GM12878 (cell line): ENCODE results near the gene ADGRL2. TPM values are rescaled to one million over a fixed set of nuclear protein-coding genes. Genes with fewer than 3 reads are reported as not detected.

Experiments
- ATAC-seq: fragments of 200-7000 bp; cut with Tn5 transposase; 3 replicates; pipeline ENCODE4 v1.9.1; 2020; ENCODE audit warnings: mild to moderate bottlenecking, moderate library complexity
- Bru-seq: library from RNA; stranded (reverse); fragments of 400-500 nt; gene quantifications from one replicate; lab custom pipeline; 2021; lab: Mats Ljungman, UMichigan
- BruChase-seq, 2 experiments: library from RNA; stranded (reverse); fragments of 400-500 nt; gene quantifications; one replicate each; lab custom pipeline; 2021; lab: Mats Ljungman, UMichigan
- BruUV-seq: library from RNA; stranded (reverse); fragments of 400-500 nt; replicated peaks from 2 replicates; lab custom pipeline; 2021; lab: Mats Ljungman, UMichigan
- CTCF ChIA-PET: fragments of 300-600 bp; sonication (Branson Sonifier 250); formaldehyde crosslinking; extraction: SDS; loops from one replicate; lab custom pipeline; 2021; ENCODE audit warnings: inconsistent platforms; lab: Yijun Ruan, JAX
- POLR2A ChIA-PET: fragments of 350-600 bp; formaldehyde crosslinking; extraction: SDS; loops from one replicate; lab custom pipeline; 2021; ENCODE audit warnings: inconsistent platforms; lab: Charles Lee
- RAD21 ChIA-PET: fragments of 300-600 bp; sonication (Branson Sonifier 250); formaldehyde crosslinking; loops from one replicate; lab custom pipeline; 2023; ENCODE audit warnings: antibody characterized with exemption; ENCODE audit not compliant: unreplicated experiment; lab: Charles Lee
- SMC1A ChIA-PET: fragments of 300-600 bp; sonication (Branson Sonifier 250); formaldehyde crosslinking; loops from one replicate; lab custom pipeline; 2023; ENCODE audit not compliant: unreplicated experiment, uncharacterized antibody; lab: Charles Lee
- DNase-seq: peaks from one replicate; pipeline ENCODE4 v3.0.0-alpha.2; 2011; ENCODE audit warnings: low read depth, low spot score
- FAIRE-seq: peaks from 3 replicates; lab custom pipeline; 2011; peaks lifted over from hg19 to GRCh38; lab: Jason Lieb, UNC
- H2AFZ ChIP-seq: 2 replicates; pipeline ENCODE4 v1.6.0; 2011; ENCODE audit warnings: low read depth, low read length, control low read depth; ENCODE audit not compliant: control insufficient read depth
- H3K27ac ChIP-seq: 2 replicates; pipeline ENCODE4 v1.5.1; 2011; ENCODE audit warnings: control low read depth; ENCODE audit not compliant: control insufficient read depth, insufficient read depth
- H3K27me3 ChIP-seq, 2 experiments: replicated peaks in 1 of 2; 2 replicates each; pipeline versions ENCODE4 v1.6.0 to v1.6.1; 2011; ENCODE audit warnings: low read length in 1 of 2; ENCODE audit not compliant: control insufficient read depth in 2 of 2, insufficient read depth in 2 of 2
- H3K36me3 ChIP-seq, 2 experiments: 2 replicates each; pipeline ENCODE4 v1.5.1; 2011; ENCODE audit warnings: low read length in 1 of 2; ENCODE audit not compliant: control insufficient read depth in 2 of 2, insufficient read depth in 2 of 2
- H3K4me1 ChIP-seq: 2 replicates; pipeline ENCODE4 v1.6.1; 2011; ENCODE audit warnings: mild to moderate bottlenecking, low read length, moderate library complexity, mixed read lengths; ENCODE audit not compliant: control insufficient read depth, insufficient read depth
- H3K4me2 ChIP-seq: 2 replicates; pipeline ENCODE4 v1.6.0; 2011; ENCODE audit warnings: control low read depth; ENCODE audit not compliant: control insufficient read depth, insufficient read depth
- H3K4me3 ChIP-seq: fragments of 200-600 bp; sonication (generic); 2 replicates; pipeline ENCODE4 v1.5.1; 2016
- H3K79me2 ChIP-seq: 2 replicates; pipeline ENCODE4 v1.6.0; 2011; ENCODE audit warnings: low read length; ENCODE audit not compliant: control insufficient read depth, insufficient read depth
- H3K9ac ChIP-seq: 2 replicates; pipeline ENCODE4 v1.8.0; 2011; ENCODE audit warnings: low read length, control low read depth, mixed read lengths; ENCODE audit not compliant: control insufficient read depth, insufficient read depth
- H3K9me3 ChIP-seq: replicated peaks from 3 replicates; pipeline ENCODE4 v1.5.1; 2011; ENCODE audit warnings: mild to moderate bottlenecking, low read length; ENCODE audit not compliant: control insufficient read depth, insufficient read depth
- H4K20me1 ChIP-seq: 2 replicates; pipeline ENCODE4 v1.6.0; 2011; ENCODE audit not compliant: control insufficient read depth, insufficient read depth
- ATF7 ChIP-seq: fragments of 450-650 bp; IDR thresholded peaks from 2 replicates; pipeline ENCODE4 v1.6.1; 2016; ENCODE audit warnings: low read depth, mild to moderate bottlenecking
- BMI1 ChIP-seq: fragments of 450-650 bp; IDR thresholded peaks from 2 replicates; pipeline ENCODE4 v1.6.1; 2016; ENCODE audit warnings: mild to moderate bottlenecking, moderate library complexity, borderline replicate concordance
- HDAC2 ChIP-seq: fragments of 200-600 bp; sonication (generic); IDR thresholded peaks from 2 replicates; pipeline ENCODE4 v1.6.1; 2017
- HDAC6 ChIP-seq: fragments of 200-600 bp; sonication (generic); IDR thresholded peaks from one replicate; pipeline ENCODE4 v1.8.0; 2017; ENCODE audit warnings: antibody characterized with exemption; ENCODE audit not compliant: unreplicated experiment
- IKZF1 ChIP-seq: fragments of 450-650 bp; conservative IDR thresholded peaks from 2 replicates; pipeline ENCODE4 v1.6.1; 2017; ENCODE audit warnings: antibody characterized with exemption, mild to moderate bottlenecking
- IKZF2 ChIP-seq, 2 experiments: fragments of 450-650 bp; IDR thresholded peaks; 2 replicates each; pipeline ENCODE4 v1.6.1; 2017; ENCODE audit warnings: mild to moderate bottlenecking in 2 of 2, moderate library complexity in 2 of 2
- IRF4 ChIP-seq: IDR thresholded peaks from 2 replicates; pipeline ENCODE4 v1.6.1; 2011; ENCODE audit warnings: low read depth, low read length
- MEF2A ChIP-seq: IDR thresholded peaks from 2 replicates; pipeline ENCODE4 v1.6.1; 2011; ENCODE audit warnings: low read depth, mild to moderate bottlenecking, low read length, moderate library complexity; ENCODE audit not compliant: insufficient read depth
- RELB ChIP-seq: fragments of 450-650 bp; IDR thresholded peaks from 2 replicates; pipeline ENCODE4 v1.6.1; 2017; ENCODE audit warnings: low read depth, mild to moderate bottlenecking, moderate library complexity
- TAF1 ChIP-seq: IDR thresholded peaks from 2 replicates; pipeline ENCODE4 v1.6.1; 2011; ENCODE audit warnings: mild to moderate bottlenecking, low read depth, low read length, borderline replicate concordance
- YY1 ChIP-seq: IDR thresholded peaks from 2 replicates; pipeline ENCODE4 v1.6.1; 2011; ENCODE audit warnings: low read depth, mild to moderate bottlenecking, low read length
- ZSCAN29 ChIP-seq: fragments of 450-650 bp; IDR thresholded peaks from 2 replicates; pipeline ENCODE4 v1.6.1; 2017; ENCODE audit warnings: mild to moderate bottlenecking, moderate library complexity
- WGBS: methylation state at CpG from one replicate; pipeline ENCODE4 v1.1.6; 2016; ENCODE audit warnings: low lambda C conversion rate; ENCODE audit not compliant: insufficient replicate concordance, insufficient coverage; ENCODE audit errors: missing lambda C conversion rate; 5-methylcytosine and 5-hydroxymethylcytosine counted together
- in situ Hi-C: fragments of 300-500 bp; cut with MboI; formaldehyde crosslinking; loops from 9 replicates; pipeline ENCODE4 v1.14.3; 2018; ENCODE audit warnings: mixed read lengths
- intact Hi-C: fragments of 100-400 bp; cut with micrococcal nuclease; formaldehyde crosslinking; loops from one replicate; pipeline ENCODE4 v1.14.2; 2022; ENCODE audit not compliant: unreplicated experiment
- long read RNA-seq, 2 experiments: library from polyadenylated mRNA; unstranded; transcript quantifications; one replicate each; pipeline ENCODE4 v2.0.0, GENCODE V29; 2019 to 2020
- polyA minus RNA-seq, 3 experiments: library from RNA; depleted of rRNA, polyadenylated mRNA; stranded (reverse); fragments of >200 nt; gene quantifications; 2 replicates each; pipeline ENCODE4 v1.2.3, GENCODE V29; 2011
- polyA plus RNA-seq, 11 experiments: library from polyadenylated mRNA; depleted of rRNA in 4 of 11; unstranded in 6 of 11; stranded (reverse) in 5 of 11; fragments of >200 nt; fragmentation: Nextera tagmentation in 4 of 11; fragmentation: Illumina TruSeq in 1 of 11; extraction: Ambion mirVana in 4 of 11; extraction: Trizol in 1 of 11; gene quantifications; 1 replicate in 1 of 11; 2 replicates in 10 of 11; pipeline versions ENCODE4 v1.2.1 to v1.2.3, GENCODE V29; 2011 to 2016; ENCODE audit warnings: inconsistent platforms in 2 of 11, missing spikeins in 2 of 11, low read depth in 1 of 11
- total RNA-seq, 4 experiments: library from RNA; depleted of rRNA in 3 of 4; stranded (reverse); fragments of >200 nt in 3 of 4; fragmentation: Illumina TruSeq in 1 of 4; extraction: Trizol in 1 of 4; gene quantifications; 2 replicates each; pipeline versions ENCODE4 v1.2.1 to v1.2.3, GENCODE V29; 2013 to 2021

ADGRL2 gene
- total RNA-seq (2013; cell fraction: nucleolus; rRNA removed), result 4.3 and 5.3 TPM in 2 replicates
- 0.17 and 0.82 TPM in 2 replicates for total RNA-seq (2014; rRNA removed)
- total RNA-seq (2014; rRNA removed; fragmentation: Illumina TruSeq; extraction: Trizol), result 0.22 and 0.46 TPM in 2 replicates
- total RNA-seq (2021), result 0.43 and 0.51 TPM in 2 replicates
- polyA plus RNA-seq (2011; ENCODE audit: low read depth), result not detected
- polyA plus RNA-seq (2011; rRNA removed), result 13.6 and 15.0 TPM in 2 replicates
- polyA plus RNA-seq (2011; cell fraction: cytosol; rRNA removed), result 9.3 and 9.6 TPM in 2 replicates
- polyA plus RNA-seq (2011; cell fraction: nucleus; rRNA removed), result 12.5 and 23.8 TPM in 2 replicates
- 0.21 TPM in 1 of 2 replicates, not detected in the other for polyA plus RNA-seq (2012)
- polyA plus RNA-seq (2014; fragmentation: Illumina TruSeq; extraction: Trizol), result 0.26 and 0.27 TPM in 2 replicates
- polyA plus RNA-seq (2014; fragmentation: Nextera tagmentation; extraction: Ambion mirVana), result under 1 TPM; 0.03 to 0.18 TPM
- 0.16 and 0.17 TPM in 2 replicates for polyA plus RNA-seq (2014; rRNA removed)
- under 1 TPM; 0.20 to 0.53 TPM for polyA plus RNA-seq (2016; fragmentation: Nextera tagmentation; extraction: Ambion mirVana)
- 27.7 and 57.0 TPM in 2 replicates for polyA minus RNA-seq (2011; rRNA and poly(A)+ RNA removed)
- polyA minus RNA-seq (2011; cell fraction: cytosol; rRNA and poly(A)+ RNA removed), result 8.0 and 8.8 TPM in 2 replicates
- 29.5 and 30.4 TPM in 2 replicates for polyA minus RNA-seq (2011; cell fraction: nucleus; rRNA and poly(A)+ RNA removed)
- percentile 32 among the genes with signal in this experiment for Bru-seq, nascent RNA
- BruChase-seq, experiment 1, labeled RNA remaining after a 6-hour chase, result percentile 21 among the genes with signal in this experiment
- BruChase-seq, experiment 2, labeled RNA remaining after a 2-hour chase, result percentile 27 among the genes with signal in this experiment
- long read RNA-seq, experiment 1, partial matches to known transcripts, result 0 of 4 reads
- long read RNA-seq, experiment 1, other reads (novel, unspliced or antisense), result 4 of 4 reads
- long read RNA-seq, experiment 2, partial matches to known transcripts, result 1 of 20 reads
- long read RNA-seq, experiment 2, other reads (novel, unspliced or antisense), result 19 of 20 reads

DNA sequence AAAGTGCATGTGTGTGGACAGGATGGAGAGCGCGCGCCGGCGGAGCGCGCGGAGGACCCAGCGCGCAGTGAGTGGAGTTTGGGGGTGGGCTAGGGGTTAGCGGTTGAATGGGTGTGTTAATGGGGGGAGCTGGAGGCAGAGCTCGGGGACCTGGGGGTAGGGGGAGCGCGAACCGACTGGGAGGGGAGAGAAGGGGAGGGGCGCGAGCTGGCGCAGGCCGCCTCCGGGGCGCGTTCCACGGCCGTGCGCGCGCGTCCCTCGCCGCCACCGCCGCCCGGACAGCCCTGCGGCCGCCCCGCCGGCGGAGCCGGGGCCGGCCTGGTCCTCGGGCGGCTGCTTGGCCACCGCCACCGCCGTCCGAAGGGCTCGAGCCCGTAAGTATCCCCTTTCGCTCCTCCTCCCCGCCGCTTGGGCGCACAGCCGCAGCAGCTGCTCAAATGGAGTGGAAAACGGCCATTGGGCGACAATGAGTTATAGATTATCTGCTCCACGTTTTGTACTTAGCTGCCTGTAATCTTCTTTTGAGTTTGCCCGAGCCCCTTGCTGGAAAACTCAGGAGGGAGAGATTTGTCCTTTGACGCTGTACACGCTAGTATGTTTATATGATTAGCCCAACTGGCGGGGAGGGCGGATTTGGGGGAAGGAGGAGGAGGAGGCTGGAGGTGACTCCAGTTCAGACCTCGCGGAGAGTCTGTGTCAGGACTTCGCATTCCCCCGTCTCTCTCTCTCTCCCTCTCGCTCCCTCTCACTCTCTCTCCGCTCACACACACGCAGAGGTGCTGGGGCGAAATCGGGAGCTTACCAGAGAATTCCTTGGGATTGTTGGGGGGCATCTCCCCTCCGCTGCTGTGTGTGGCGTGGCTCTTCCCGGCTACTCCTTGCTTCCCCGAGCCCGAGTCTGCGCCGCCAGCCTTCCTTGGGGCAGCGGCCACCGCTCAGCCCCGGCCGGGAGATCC, at the start of gene ADGRL2:
TSS of gene ADGRL2 (plus strand) at position 240 of the 956 bp plus-strand sequence. CDS start 36,051 bp downstream, outside the sequence.
- Histone ChIP-seq H3K36me3 (no peaks in the 10 kb centered on the region), H4K20me1 (no peaks in the 10 kb centered on the region), H2AFZ (no peak within 1 kb of the TSS), H3K4me1 (no peaks in the 10 kb centered on the region), H3K27me3 (peaks cover 10 to 11% of the 10 kb centered on the region in 2 experiments), H3K4me3 (no peak within 1 kb of the TSS), H3K9me3 (no peaks in the 10 kb centered on the region), H3K4me2 (peak within 1 kb of the TSS; percentile 30), H3K9ac (no peak within 1 kb of the TSS), H3K79me2 (no peaks in the 10 kb centered on the region), H3K27ac (no peak within 1 kb of the TSS)
- FAIRE-seq, result no peak
- BruUV-seq, result no TSS peak
- ChIA-PET CTCF (interaction anchor here (0.7 to 2.9 kb wide), 2 partner anchors 33 to 251 kb away, joined by 3 to 13 read pairs; no protein-coding TSS in a partner anchor), SMC1A (interaction anchor here (1.2 to 1.4 kb wide), 2 partner anchors 15 to 253 kb away, joined by 3 read pairs; no protein-coding TSS in a partner anchor), RAD21 (interaction anchor here (0.9 to 1.7 kb wide), 3 partner anchors 10 to 251 kb away, joined by 3 read pairs; no protein-coding TSS in a partner anchor), POLR2A (no interaction called here)
- DNase-seq, result no peak
- in situ Hi-C loops, result no loop called here
- WGBS, result 37% methylated on average over 59 of the region's 81 CpGs
- TF ChIP-seq MEF2A, result no peak
- 0 out of 2 replicates have a peak, but pooled peaks have one; percentile 13 for TF ChIP-seq ATF7
- peak; percentile 82 for TF ChIP-seq HDAC6
- TF ChIP-seq RELB, result peak; percentile 35; the same call in 1 of the 2 replicates
- TF ChIP-seq TAF1, result no peak
- no peak for TF ChIP-seq IRF4
- TF ChIP-seq IKZF2 (IDR thresholded peaks at IDR 0.05), result 0 out of 4 replicates have a peak, but pooled peaks of 1 of the 2 experiments have one; percentile 10
- no peak for TF ChIP-seq YY1
- TF ChIP-seq ZSCAN29, result 0 out of 2 replicates have a peak, but pooled peaks have one; percentile 11
- TF ChIP-seq IKZF1, result peak; percentile 65
- 0 out of 2 replicates have a peak, but pooled peaks have one; percentile 56 for TF ChIP-seq HDAC2
- TF ChIP-seq BMI1, result peak; percentile 44; the same call in 1 of the 2 replicates
- intact Hi-C loops, result loop anchor here (2.0 to 10.0 kb wide), 2 partner anchors 252 to 386 kb away; no protein-coding TSS in a partner anchor
- peak; percentile 76 for ATAC-seq
